B cell (primary cell): Measurements from ENCODE around the gene RFWD3. TPM values are rescaled to one million over a fixed set of nuclear protein-coding genes. Genes with fewer than 3 reads are reported as not detected.

ENCODE experiments used
- ATAC-seq: fragments of 200-7000 bp; cut with Tn5 transposase; one replicate; pipeline ENCODE4 v1.10.0; 2021; ENCODE audit warnings: low read depth, mild to moderate bottlenecking, moderate number of reproducible peaks, moderate library complexity
- CTCF ChIA-PET: fragments of 350-600 bp; sonication (Branson Sonifier 250); formaldehyde crosslinking; loops from one replicate; lab custom pipeline; 2021; ENCODE audit warnings: antibody characterized with exemption, inconsistent platforms; lab: Charles Lee
- POLR2A ChIA-PET: fragments of 350-600 bp; sonication (Branson Sonifier 250); formaldehyde crosslinking; loops from one replicate; lab custom pipeline; 2021; ENCODE audit warnings: antibody characterized with exemption; lab: Charles Lee
- DNase-seq: peaks from one replicate; pipeline ENCODE4 v3.0.0; 2013
- H2AFZ ChIP-seq: 2 replicates; pipeline ENCODE4 v1.6.1; 2012; ENCODE audit warnings: mild to moderate bottlenecking, low read depth, low read length; ENCODE audit not compliant: insufficient read depth, poor library complexity, severe bottlenecking
- H3K27ac ChIP-seq, 2 donors: 1 replicate in 1 of 2; 2 replicates in 1 of 2; pipeline ENCODE4 v1.5.1; 2012 to 2013; ENCODE audit warnings: low read length in 2 of 2, mild to moderate bottlenecking in 2 of 2, moderate library complexity in 1 of 2
- H3K27me3 ChIP-seq, 4 experiments: fragments of 200-600 bp in 1 of 4; sonication (generic) in 1 of 4; replicated peaks in 1 of 4; 1 replicate in 2 of 4; 2 replicates in 2 of 4; pipeline versions ENCODE4 v1.6.1 to v1.7.0; 2013 to 2016; ENCODE audit warnings: low read length in 3 of 4, mild to moderate bottlenecking in 2 of 4, mixed read lengths in 1 of 4, moderate library complexity in 1 of 4; ENCODE audit not compliant: insufficient read depth in 4 of 4, control insufficient read depth in 3 of 4; ENCODE audit errors: control extremely low read depth in 1 of 4
- H3K36me3 ChIP-seq, 2 experiments: replicated peaks in 1 of 2; 1 replicate in 1 of 2; 2 replicates in 1 of 2; pipeline versions ENCODE4 v1.6.1 to v1.7.1; 2013; ENCODE audit warnings: low read length in 1 of 2; ENCODE audit not compliant: insufficient read depth in 2 of 2, control insufficient read depth in 1 of 2; ENCODE audit errors: control extremely low read depth in 1 of 2, extremely low read depth in 1 of 2
- H3K4me1 ChIP-seq, 2 donors: fragments of 200-600 bp in 1 of 2; sonication (generic) in 1 of 2; 1 replicate in 1 of 2; 2 replicates in 1 of 2; pipeline versions ENCODE4 v1.5.1 to v1.6.1; 2013 to 2017; ENCODE audit warnings: low read length in 2 of 2; ENCODE audit not compliant: control insufficient read depth in 2 of 2, insufficient read depth in 2 of 2
- H3K4me2 ChIP-seq: replicated peaks from 2 replicates; pipeline ENCODE3; 2012; ENCODE audit warnings: mild to moderate bottlenecking, low read depth, low read length; ENCODE audit not compliant: poor library complexity, severe bottlenecking
- H3K4me3 ChIP-seq, 5 experiments: fragments of 200-600 bp in 1 of 5; sonication (generic) in 1 of 5; 1 replicate in 3 of 5; 2 replicates in 2 of 5; pipeline versions ENCODE4 v1.5.1 to v1.7.0; 2011 to 2016; ENCODE audit warnings: low read length in 4 of 5, mild to moderate bottlenecking in 4 of 5, low read depth in 2 of 5, control low read depth in 1 of 5, moderate library complexity in 1 of 5; ENCODE audit not compliant: insufficient read depth in 1 of 5; ENCODE audit errors: control extremely low read depth in 1 of 5, extremely low read depth in 1 of 5
- H3K79me2 ChIP-seq: fragments of 200-600 bp; sonication (generic); one replicate; pipeline ENCODE4 v1.6.0; 2016; ENCODE audit warnings: low read length; ENCODE audit not compliant: control insufficient read depth, insufficient read depth
- H3K9ac ChIP-seq: fragments of 200-600 bp; sonication (generic); 2 replicates; pipeline ENCODE4 v1.6.1; 2017; ENCODE audit warnings: mild to moderate bottlenecking, low read length, moderate library complexity
- H3K9me3 ChIP-seq, 3 donors: one replicate each; pipeline versions ENCODE4 v1.6.1 to v1.7.1; 2013; ENCODE audit warnings: low read length in 2 of 3; ENCODE audit not compliant: control insufficient read depth in 2 of 3, insufficient read depth in 1 of 3; ENCODE audit errors: control extremely low read depth in 1 of 3
- H4K20me1 ChIP-seq: 2 replicates; pipeline ENCODE4 v1.6.0; 2012; ENCODE audit warnings: mild to moderate bottlenecking, low read length; ENCODE audit not compliant: insufficient read depth, control insufficient read depth, poor library complexity, severe bottlenecking
- H3K27ac Mint-ChIP-seq: one replicate; pipeline ENCODE4 v1.8.0; 2021; ENCODE audit warnings: mixed read lengths
- H3K27me3 Mint-ChIP-seq: one replicate; pipeline ENCODE4 v1.8.0; 2021; ENCODE audit warnings: mixed read lengths
- H3K4me1 Mint-ChIP-seq: one replicate; pipeline ENCODE4 v1.8.0; 2021; ENCODE audit warnings: mixed read lengths
- H3K4me3 Mint-ChIP-seq: one replicate; pipeline ENCODE4 v1.8.0; 2021; ENCODE audit warnings: mixed read lengths
- H3K9me3 Mint-ChIP-seq: one replicate; pipeline ENCODE4 v1.8.0; 2022; ENCODE audit warnings: mixed read lengths; ENCODE audit not compliant: insufficient read depth
- CTCF ChIP-seq: fragments of 200-600 bp; IDR thresholded peaks from one replicate; pipeline ENCODE4 v1.8.0; 2022; ENCODE audit warnings: antibody characterized with exemption, mild to moderate bottlenecking
- EZH2 ChIP-seq: IDR thresholded peaks from 2 replicates; pipeline ENCODE4 v1.6.1; 2012; ENCODE audit warnings: borderline replicate concordance, low read depth, mild to moderate bottlenecking, moderate library complexity, low read length; ENCODE audit not compliant: insufficient read depth, poor library complexity, severe bottlenecking
- WGBS: methylation state at CpG from one replicate; pipeline ENCODE4 v1.1.5; 2013; ENCODE audit warnings: missing lambda C conversion rate; ENCODE audit not compliant: insufficient coverage; 5-methylcytosine and 5-hydroxymethylcytosine counted together
- intact Hi-C: fragments of 100-400 bp; cut with micrococcal nuclease; formaldehyde crosslinking; loops from one replicate; pipeline ENCODE4 v1.10.0; 2022
- polyA plus RNA-seq: library from polyadenylated mRNA; depleted of rRNA; stranded (reverse); fragments of >200 nt; gene quantifications from 2 replicates; pipeline ENCODE4 v1.2.3, GENCODE V29; 2012
- total RNA-seq, 2 donors: library from RNA; stranded (reverse); fragments of 120-200 nt in 1 of 2; gene quantifications; 1 replicate in 1 of 2; 2 replicates in 1 of 2; pipeline versions ENCODE4 v1.2.3 to v1.2.4, GENCODE V29; 2013 to 2022

RFWD3 gene
- total and polyA plus RNA-seq, 2 donors (not counting 1 experiment from before 2014, with no cell fraction given), result 19.7 to 63.3 TPM

- Mint-ChIP-seq H3K27ac (no peak overlapping the region), H3K27me3 (no peaks in the 10 kb centered on the region), H3K4me1 (peaks cover 5% of the 10 kb centered on the region), H3K9me3 (no peaks in the 10 kb centered on the region), H3K4me3 (no peak overlapping the region)
- Histone ChIP-seq H4K20me1 (no peaks in the 10 kb centered on the region), H3K4me2 (no peak overlapping the region), H3K4me1 (peaks cover 3 to 5% of the 10 kb centered on the region in 2 donors), H3K79me2 (peaks cover 20% of the 10 kb centered on the region), H3K27ac (no peak overlapping the region), H3K36me3 (peaks cover 0 to 30% of the 10 kb centered on the region in 2 experiments), H3K4me3 (no peak overlapping the region), H3K27me3 (no peaks in the 10 kb centered on the region), H2AFZ (no peak overlapping the region), H3K9me3 (no peaks in the 10 kb centered on the region), H3K9ac (no peak overlapping the region)
- intact Hi-C loops, result no loop called here
- ChIA-PET CTCF (no interaction called here), POLR2A (no interaction called here)
- no peak for DNase-seq
- WGBS, result 98% methylated on average over 7 of the region's 10 CpGs
- no peak for TF ChIP-seq CTCF
- no peak for ATAC-seq
Observed at GRCh38 chr16:74691093-74691855, 24.6 kb upstream of the RFWD3 start.

GRCh38 chr16:74682556-74682955 is 15.9 kb upstream of the RFWD3 start:
- no peak for DNase-seq
- no peak for ATAC-seq
- Histone ChIP-seq H3K27ac (no peak overlapping the region), H3K9me3 (no peaks in the 10 kb centered on the region), H4K20me1 (no peaks in the 10 kb centered on the region), H3K4me1 (peaks cover 3 to 12% of the 10 kb centered on the region in 2 donors), H3K36me3 (peaks cover 0 to 22% of the 10 kb centered on the region in 2 experiments), H3K79me2 (no peaks in the 10 kb centered on the region), H3K4me2 (no peak overlapping the region), H2AFZ (no peak overlapping the region), H3K9ac (no peak overlapping the region), H3K4me3 (no peak overlapping the region), H3K27me3 (no peaks in the 10 kb centered on the region)
- Mint-ChIP-seq H3K4me1 (peaks cover 7% of the 10 kb centered on the region), H3K27ac (no peak overlapping the region), H3K27me3 (no peaks in the 10 kb centered on the region), H3K4me3 (no peak overlapping the region), H3K9me3 (no peaks in the 10 kb centered on the region)
- WGBS, result 95% methylated on average over 5 of the region's 11 CpGs
- intact Hi-C loops, result loop anchor here (2.0 kb wide), 1 partner anchor 16 kb away; the partner anchor contains the start of gene RFWD3
- TF ChIP-seq CTCF (no peak), EZH2 (no peak)
- ChIA-PET POLR2A (no interaction called here), CTCF (interaction anchor here (0.7 kb wide), 1 partner anchor 570 kb away, joined by 5 read pairs; no protein-coding TSS in a partner anchor)
